Suppressor macrophage (primary cell): ENCODE measurements around the gene MRPL54.

Experiments
- DNase-seq, 4 experiments: peaks; one replicate each; pipeline ENCODE4 v3.0.0-alpha.2; 2020 to 2022
- total RNA-seq, 17 experiments: gene quantifications; one replicate each; lab custom pipeline; 2026; ENCODE audit warnings: mixed read lengths in 6 of 17, inconsistent platforms in 3 of 17; lab: John Stamatoyannopoulos, UW

MRPL54 gene
- total RNA-seq: 9.8 to 47.2 (median 21.6) reads per million in 17 experiments

GRCh38 chr19:3762501-3763459, at the start of gene MRPL54:
Gene MRPL54, plus strand, starts transcription at chr19:3762682. Its CDS starts 19 bp downstream, at chr19:3762701.
- peak; percentile 100 for DNase-seq

GRCh38 chr19:3716147-3716668, 46.3 kb upstream of the MRPL54 start:
- DNase-seq: no peak

GRCh38 chr19:3719868-3720267, 42.6 kb upstream of the MRPL54 start:
- DNase-seq: no peak

- no peak for DNase-seq
These were observed 42.0 kb upstream of the MRPL54 start for GRCh38 chr19:3720349-3720917.

GRCh38 chr19:3721131-3721886, 41.2 kb upstream of the MRPL54 start:
- DNase-seq: peak; percentile 80 to 91 (median 84)

GRCh38 chr19:3721887-3722442, 40.5 kb upstream of the MRPL54 start:
- no peak for DNase-seq

GRCh38 chr19:3722443-3723109, 39.9 kb upstream of the MRPL54 start:
- no peak for DNase-seq

- DNase-seq: no peak
These were observed 39.4 kb upstream of the MRPL54 start for GRCh38 chr19:3723110-3723488.

GRCh38 chr19:3723883-3724282, 38.6 kb upstream of the MRPL54 start:
- DNase-seq: no peak

- DNase-seq: no peak
These were observed 37.4 kb upstream of the MRPL54 start for GRCh38 chr19:3725121-3725520.

GRCh38 chr19:3725640-3726310, 36.7 kb upstream of the MRPL54 start:
- no peak for DNase-seq

GRCh38 chr19:3730457-3730958, 32.0 kb upstream of the MRPL54 start:
- no peak for DNase-seq

- no peak for DNase-seq
These were observed 30.4 kb upstream of the MRPL54 start for GRCh38 chr19:3732108-3732507.

GRCh38 chr19:3733549-3734309, 28.8 kb upstream of the MRPL54 start:
- no peak for DNase-seq

GRCh38 chr19:3734310-3734600, 28.2 kb upstream of the MRPL54 start:
- DNase-seq: no peak

- no peak for DNase-seq
These were observed 26.3 kb upstream of the MRPL54 start for GRCh38 chr19:3736106-3736724.

GRCh38 chr19:3737487-3738205, 24.8 kb upstream of the MRPL54 start:
- no peak for DNase-seq

- no peak for DNase-seq
These were observed 23.8 kb upstream of the MRPL54 start for GRCh38 chr19:3738477-3739220.

- DNase-seq: no peak
These were observed 22.1 kb upstream of the MRPL54 start for GRCh38 chr19:3740431-3740830.
